Endothelial cell (in vitro differentiated cells): Measurements from ENCODE around the gene XYLB. TPM values are rescaled to one million over a fixed set of nuclear protein-coding genes. Genes with fewer than 3 reads are reported as not detected.

ENCODE experiments used
- DNase-seq: peaks from one replicate; pipeline ENCODE4 v3.0.0; 2021; ENCODE audit warnings: low spot score
- H3K27ac Mint-ChIP-seq: one replicate; pipeline ENCODE4 v1.8.0; 2021; ENCODE audit warnings: mixed read lengths, inconsistent platforms; ENCODE audit not compliant: unreplicated experiment
- H3K27me3 Mint-ChIP-seq: one replicate; pipeline ENCODE4 v1.8.0; 2021; ENCODE audit warnings: mild to moderate bottlenecking, moderate library complexity, mixed read lengths, inconsistent platforms; ENCODE audit not compliant: unreplicated experiment
- H3K36me3 Mint-ChIP-seq: one replicate; pipeline ENCODE4 v1.8.0; 2021; ENCODE audit warnings: mild to moderate bottlenecking, low read depth, mixed read lengths, inconsistent platforms; ENCODE audit not compliant: unreplicated experiment
- H3K4me1 Mint-ChIP-seq: one replicate; pipeline ENCODE4 v1.8.0; 2021; ENCODE audit warnings: mild to moderate bottlenecking, mixed read lengths, inconsistent platforms; ENCODE audit not compliant: unreplicated experiment
- H3K4me3 Mint-ChIP-seq: one replicate; pipeline ENCODE4 v1.8.0; 2021; ENCODE audit warnings: mild to moderate bottlenecking, mixed read lengths, inconsistent platforms; ENCODE audit not compliant: unreplicated experiment
- H3K9me3 Mint-ChIP-seq: one replicate; pipeline ENCODE4 v1.8.0; 2021; ENCODE audit warnings: mixed read lengths, inconsistent platforms; ENCODE audit not compliant: unreplicated experiment
- CTCF ChIP-seq: fragments of 200-600 bp; sonication (generic); IDR thresholded peaks from one replicate; pipeline ENCODE4 v1.5.0; 2021; ENCODE audit warnings: antibody characterized with exemption; ENCODE audit not compliant: unreplicated experiment
- total RNA-seq: library from RNA; stranded (reverse); fragmentation: NEBNext Ultra II Directional; extraction: Animal tissue kit (Norgen Biotek cat#: 25700); gene quantifications from one replicate; pipeline ENCODE4 v1.2.1, GENCODE V29; 2021; ENCODE audit not compliant: unreplicated experiment

XYLB gene
- total RNA-seq, 1 donor from 2014 or later = 2.4 TPM

GRCh38 chr3:38349684-38350359 lies 3.2 kb downstream of the XYLB start:
- H3K36me3 Mint-ChIP-seq = peaks cover 5% of the 10 kb centered on the region
- no peak for DNase-seq

GRCh38 chr3:38353151-38353550 lies 6.6 kb downstream of the XYLB start:
- no peak for DNase-seq

More at GRCh38 chr3:38349684-38350359, 3.2 kb downstream of the XYLB start:
- Mint-ChIP-seq H3K4me3 (no peak overlapping the region), H3K27me3 (peaks cover 3% of the 10 kb centered on the region), H3K4me1 (peaks cover 4% of the 10 kb centered on the region), H3K9me3 (no peaks in the 10 kb centered on the region), H3K27ac (no peak overlapping the region)
- TF ChIP-seq CTCF = no peak

GRCh38 chr3:38354588-38355330 lies 8.2 kb downstream of the XYLB start:
- H3K27ac Mint-ChIP-seq = no peak overlapping the region
- H3K9me3 Mint-ChIP-seq = no peaks in the 10 kb centered on the region
- peaks cover 9% of the 10 kb centered on the region for H3K36me3 Mint-ChIP-seq
- no peak for DNase-seq
- peaks cover 1% of the 10 kb centered on the region for H3K27me3 Mint-ChIP-seq
- no peak for TF ChIP-seq CTCF
- no peak overlapping the region for H3K4me3 Mint-ChIP-seq
- no peaks in the 10 kb centered on the region for H3K4me1 Mint-ChIP-seq

More at GRCh38 chr3:38353151-38353550, 6.6 kb downstream of the XYLB start:
- Mint-ChIP-seq H3K27ac (no peak overlapping the region), H3K9me3 (no peaks in the 10 kb centered on the region), H3K4me3 (no peak overlapping the region), H3K4me1 (peaks cover 2% of the 10 kb centered on the region), H3K36me3 (peaks cover 9% of the 10 kb centered on the region), H3K27me3 (peaks cover 3% of the 10 kb centered on the region)
- no peak for TF ChIP-seq CTCF

- no peaks in the 10 kb centered on the region for H3K4me1 Mint-ChIP-seq
Observed at GRCh38 chr3:38359038-38359437, 12.5 kb downstream of the XYLB start.

More at GRCh38 chr3:38359038-38359437, 12.5 kb downstream of the XYLB start:
- Mint-ChIP-seq H3K27me3 (no peaks in the 10 kb centered on the region), H3K36me3 (peaks cover 11% of the 10 kb centered on the region), H3K27ac (no peak overlapping the region), H3K4me3 (no peak overlapping the region), H3K9me3 (no peaks in the 10 kb centered on the region)
- no peak for TF ChIP-seq CTCF
- DNase-seq = no peak
